A673 (cell line): Measurements from ENCODE around the gene NR1H4.

ENCODE experiments used
- EZH2 ChIP-seq: fragments of 200-600 bp; sonication (generic); IDR thresholded peaks from 2 replicates; pipeline ENCODE4 v1.6.1; 2017; ENCODE audit warnings: borderline replicate concordance, low read depth, mild to moderate bottlenecking, mixed read lengths, antibody characterized with exemption, low read length; ENCODE audit not compliant: poor library complexity, severe bottlenecking
- TF ChIP-seq, protein P1 (sequence below): fragments of 300-800, 200-600 bp; sonication (generic); conservative IDR thresholded peaks from 2 replicates; pipeline ENCODE4 v1.5.1; 2017; ENCODE audit warnings: low read depth, mild to moderate bottlenecking, antibody characterized with exemption, low read length, moderate library complexity, mixed read lengths

DNA sequence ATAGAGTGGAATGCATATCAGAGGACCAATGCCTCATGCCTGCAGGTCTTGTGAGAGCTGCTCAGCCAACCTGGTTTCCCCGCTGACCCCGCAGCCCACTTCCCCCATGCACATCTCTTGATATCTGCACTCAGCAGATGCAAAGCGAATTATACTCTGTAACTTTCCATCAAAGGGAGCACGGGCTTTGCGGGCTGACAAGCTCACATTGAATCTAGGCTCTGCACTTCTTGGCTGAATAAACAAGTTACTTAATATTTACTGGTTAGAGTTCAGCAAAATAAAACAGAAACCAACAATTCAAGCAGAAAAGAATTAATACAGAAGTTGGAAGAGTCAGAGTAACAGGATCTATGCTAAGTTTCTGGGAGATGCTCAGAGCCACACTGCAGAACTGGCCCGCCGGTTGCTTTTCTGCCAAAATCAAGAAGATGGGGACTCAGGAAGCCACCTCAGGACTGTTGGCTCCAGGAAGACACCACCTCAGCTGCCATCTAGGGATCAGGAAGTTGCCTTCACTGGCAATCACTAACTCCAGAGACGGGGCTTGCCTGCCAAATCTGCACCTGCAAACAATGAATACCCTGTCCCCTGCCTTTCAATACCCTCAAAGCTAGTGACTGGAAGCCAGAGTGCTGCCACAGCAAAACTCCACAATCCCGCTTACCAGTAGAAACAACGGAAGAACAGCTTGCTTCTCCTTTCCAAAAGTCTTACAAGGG, 46.5 kb downstream of the NR1H4 start:
- TF ChIP-seq, protein P1, sequence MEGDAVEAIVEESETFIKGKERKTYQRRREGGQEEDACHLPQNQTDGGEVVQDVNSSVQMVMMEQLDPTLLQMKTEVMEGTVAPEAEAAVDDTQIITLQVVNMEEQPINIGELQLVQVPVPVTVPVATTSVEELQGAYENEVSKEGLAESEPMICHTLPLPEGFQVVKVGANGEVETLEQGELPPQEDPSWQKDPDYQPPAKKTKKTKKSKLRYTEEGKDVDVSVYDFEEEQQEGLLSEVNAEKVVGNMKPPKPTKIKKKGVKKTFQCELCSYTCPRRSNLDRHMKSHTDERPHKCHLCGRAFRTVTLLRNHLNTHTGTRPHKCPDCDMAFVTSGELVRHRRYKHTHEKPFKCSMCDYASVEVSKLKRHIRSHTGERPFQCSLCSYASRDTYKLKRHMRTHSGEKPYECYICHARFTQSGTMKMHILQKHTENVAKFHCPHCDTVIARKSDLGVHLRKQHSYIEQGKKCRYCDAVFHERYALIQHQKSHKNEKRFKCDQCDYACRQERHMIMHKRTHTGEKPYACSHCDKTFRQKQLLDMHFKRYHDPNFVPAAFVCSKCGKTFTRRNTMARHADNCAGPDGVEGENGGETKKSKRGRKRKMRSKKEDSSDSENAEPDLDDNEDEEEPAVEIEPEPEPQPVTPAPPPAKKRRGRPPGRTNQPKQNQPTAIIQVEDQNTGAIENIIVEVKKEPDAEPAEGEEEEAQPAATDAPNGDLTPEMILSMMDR: no peak
- no peak for TF ChIP-seq EZH2
